HG03378 (cell line): ENCODE measurements around the gene DDI2.

Experiments used
- ATAC-seq: cut with Tn5 transposase; IDR thresholded peaks from one replicate; pipeline ENCODE4 v1.9.1; 2021; ENCODE audit warnings: mild to moderate bottlenecking, moderate library complexity; ENCODE audit not compliant: unreplicated experiment

Gene DDI2

DNA sequence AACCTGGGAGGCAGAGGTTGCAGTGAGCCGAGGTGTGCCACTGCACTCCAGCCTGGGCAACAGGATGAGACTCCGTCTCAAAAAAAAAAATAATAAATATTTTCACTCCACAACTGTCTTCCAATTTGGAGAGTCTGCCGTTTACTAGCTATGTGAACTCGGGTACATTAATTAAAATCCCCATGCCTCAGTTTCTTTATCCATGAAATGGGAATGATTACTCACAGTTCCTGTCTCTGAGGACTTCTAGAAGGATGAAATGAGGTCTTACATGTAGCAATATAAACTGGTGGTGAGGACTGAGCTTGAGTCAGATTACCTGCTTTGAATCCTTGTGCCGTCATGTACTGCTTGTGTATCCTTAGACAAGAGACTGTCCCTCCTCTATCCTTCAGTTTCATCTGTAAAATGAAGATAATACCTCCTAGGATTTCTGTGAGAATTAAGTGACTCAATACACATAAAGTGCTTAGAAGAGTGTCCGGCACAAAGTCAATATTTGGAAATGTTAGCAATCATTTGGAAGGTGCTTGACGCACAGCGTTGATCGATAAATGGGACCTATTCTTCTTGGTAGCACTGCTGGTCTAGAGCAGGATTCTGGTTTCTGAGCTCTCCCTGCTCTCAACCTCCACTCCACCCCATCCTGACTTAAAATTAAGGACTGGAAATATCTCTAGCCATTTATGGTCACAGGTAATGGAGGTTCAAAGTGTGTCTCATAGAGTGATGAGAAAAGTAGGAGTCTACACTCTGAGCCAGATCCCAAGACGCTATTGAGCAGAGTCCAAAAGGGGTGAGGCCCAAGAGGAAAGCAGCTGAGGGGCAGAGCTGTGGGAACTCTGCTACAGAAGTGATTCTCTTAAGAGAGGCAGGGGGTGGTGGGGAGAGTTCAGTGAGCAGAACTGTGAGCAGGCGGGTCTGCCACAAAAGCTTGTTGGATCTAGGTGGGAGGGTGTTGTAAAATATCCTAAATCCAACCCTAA is 11.6 kb upstream of the DDI2 start:
- no peak for ATAC-seq

DNA sequence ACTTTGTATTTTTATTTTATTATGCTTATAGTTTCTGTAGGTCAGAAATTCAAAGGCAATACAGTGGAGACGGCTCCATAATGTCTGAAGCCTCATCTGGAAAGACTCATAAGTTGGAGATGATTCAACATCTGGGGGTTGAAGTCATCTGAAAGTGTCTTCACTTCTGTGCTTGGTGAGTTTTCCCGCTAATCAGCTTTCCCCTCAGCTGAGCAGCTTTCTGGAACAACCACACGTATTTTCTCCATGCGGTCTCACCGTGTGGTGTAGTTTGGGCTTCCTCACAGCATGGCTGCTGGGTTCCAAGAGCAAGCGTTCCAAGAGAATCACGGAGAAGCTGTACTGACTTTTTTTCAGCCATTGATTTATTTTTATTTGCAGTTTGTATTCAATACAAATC is 7.6 kb upstream of the DDI2 start:
- ATAC-seq, result no peak

DNA sequence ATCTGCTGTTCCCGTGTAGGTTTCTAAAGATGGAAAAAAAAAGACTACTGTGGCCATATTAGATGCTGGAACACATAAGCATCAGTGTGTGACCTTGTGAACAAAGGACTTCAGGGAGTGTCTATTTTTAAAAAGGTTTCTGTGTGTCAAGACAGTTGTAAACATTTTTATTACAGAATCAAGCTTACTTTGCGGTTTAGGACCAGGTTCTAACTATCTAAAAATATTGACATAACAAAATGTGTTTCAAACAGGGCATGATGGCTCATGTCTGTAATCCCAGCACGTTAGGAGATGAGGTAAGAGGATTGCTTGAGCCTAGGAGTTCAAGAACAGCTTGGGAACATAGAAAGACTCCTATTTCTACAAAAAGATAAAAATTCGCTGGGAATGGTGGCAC is 7.1 kb upstream of the DDI2 start:
- ATAC-seq, result no peak

DNA sequence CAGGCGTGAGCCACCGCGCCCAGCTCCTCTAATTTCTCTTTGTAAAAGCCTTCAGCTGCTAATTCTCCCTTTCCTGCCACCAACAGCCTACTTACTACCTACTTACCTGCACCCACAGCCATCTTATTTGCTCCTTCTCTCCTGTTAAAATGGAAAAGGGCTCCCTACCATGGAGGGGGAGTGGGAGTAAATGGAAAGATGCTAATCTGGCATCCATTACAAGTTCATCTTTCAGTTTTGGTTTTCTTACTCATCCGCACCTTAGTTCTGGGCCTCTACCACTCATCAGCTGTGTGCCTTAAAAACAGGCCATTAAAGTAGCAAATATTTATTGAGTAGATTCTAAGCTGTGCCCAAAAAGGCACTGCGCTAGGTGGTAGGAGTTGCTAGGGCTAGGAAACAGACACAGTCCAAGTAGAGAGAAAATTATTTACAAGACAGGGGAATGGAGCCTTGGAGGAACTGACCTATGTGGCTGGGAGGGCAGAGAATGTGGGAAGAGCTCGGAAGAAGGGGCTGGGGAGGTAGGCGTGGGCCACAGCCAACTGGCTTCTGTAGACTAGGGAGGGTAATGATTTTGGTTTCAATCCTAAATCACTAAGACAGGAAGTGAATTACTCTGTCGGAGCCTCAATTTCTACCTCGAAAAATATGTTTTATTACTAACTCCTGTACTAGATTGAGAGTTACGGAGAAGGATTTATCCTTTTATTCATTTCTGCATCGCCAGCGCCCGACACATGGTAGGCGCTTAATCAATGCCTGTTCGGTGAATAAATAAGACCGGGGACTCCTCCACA is 685 bp upstream of the DDI2 start:
- peak; percentile 10 for ATAC-seq

DNA sequence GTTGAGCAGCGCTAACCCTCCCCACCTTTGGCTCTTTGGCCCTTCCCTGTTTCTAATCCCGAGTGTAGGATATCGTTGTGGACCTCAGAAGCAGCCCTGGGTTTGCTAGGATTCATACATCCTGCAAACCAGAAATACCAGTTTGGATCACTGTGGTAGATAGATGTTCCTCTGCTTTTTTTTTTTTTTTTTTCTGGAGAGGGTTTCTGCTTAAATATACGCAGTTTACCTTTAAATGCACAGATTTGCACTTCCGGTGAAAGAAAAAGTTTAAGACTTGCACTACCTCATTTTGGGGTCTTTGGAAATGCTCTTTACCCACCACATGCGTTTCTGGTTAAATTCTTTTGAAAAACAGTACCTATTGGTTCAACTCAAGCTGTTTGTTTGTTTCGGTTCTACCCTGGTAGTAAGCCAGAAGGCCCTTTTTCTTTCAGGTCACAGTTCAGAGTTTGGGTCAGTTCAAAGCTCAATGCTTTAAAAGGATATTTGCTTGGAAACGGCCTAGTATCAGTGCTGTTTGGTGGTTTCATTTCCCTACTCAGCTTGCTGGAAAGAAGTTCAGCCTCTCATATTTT is 908 bp downstream of the DDI2 start:
- peak; percentile 27 for ATAC-seq

DNA sequence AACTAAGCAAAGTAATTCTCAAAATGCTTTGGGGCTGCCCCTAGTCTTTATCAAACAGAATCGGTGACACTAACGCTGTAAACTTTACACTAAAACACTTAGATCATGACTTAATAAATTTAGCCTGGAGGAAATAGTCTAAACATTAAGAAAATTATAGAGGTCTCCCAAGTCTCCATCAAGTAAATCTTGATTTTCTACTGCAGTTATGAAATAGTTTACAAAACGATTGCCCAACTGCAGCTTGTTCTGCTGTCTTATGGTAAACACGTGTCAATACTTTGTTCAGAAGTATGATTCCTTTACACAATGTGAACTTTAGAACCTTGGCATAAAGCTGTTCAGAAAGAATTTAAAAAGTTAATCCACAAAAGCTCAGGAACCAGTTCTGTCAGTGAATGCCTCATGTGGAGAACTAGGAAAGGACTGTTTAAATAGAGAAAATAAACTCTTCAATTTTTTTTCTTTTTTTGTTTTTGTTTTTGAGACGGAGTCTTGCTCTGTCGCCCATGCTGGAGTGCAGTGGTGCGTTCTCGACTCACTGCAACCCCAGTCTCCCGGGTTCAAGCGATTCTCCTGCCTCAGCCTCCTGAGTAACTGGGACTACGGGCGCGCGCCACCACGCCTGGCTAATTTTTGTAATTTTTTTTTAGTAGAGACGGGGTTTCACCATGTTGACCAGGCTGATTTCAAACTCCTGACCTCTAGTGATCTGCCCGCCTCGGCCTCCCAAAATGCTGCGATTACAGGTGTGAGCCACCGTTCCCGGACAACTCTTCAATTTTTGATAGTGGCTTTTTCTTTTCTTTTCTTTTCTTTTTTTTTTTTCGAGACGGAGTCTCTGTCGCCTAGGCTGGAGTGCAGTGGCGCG is 1.6 kb downstream of the DDI2 start:
- no peak for ATAC-seq

DNA sequence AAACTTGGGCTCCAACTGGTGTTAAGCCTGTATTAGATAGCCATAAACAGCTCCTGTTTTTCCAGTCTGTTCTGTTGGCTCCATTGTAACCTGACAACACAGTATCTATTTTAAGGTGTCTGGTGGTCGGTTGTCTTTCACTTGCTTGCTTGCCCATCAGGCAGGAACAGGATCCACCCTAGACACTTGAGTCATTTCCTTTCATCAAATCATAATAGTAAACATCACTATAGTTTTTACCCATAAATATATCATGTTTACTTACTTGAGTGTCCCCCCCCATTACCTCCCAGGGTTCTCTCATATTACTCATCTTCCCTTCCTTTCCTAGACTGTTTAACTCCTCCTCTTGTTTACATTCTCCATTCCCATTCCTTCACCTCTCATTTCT is 2.9 kb downstream of the DDI2 start:
- ATAC-seq, result no peak

DNA sequence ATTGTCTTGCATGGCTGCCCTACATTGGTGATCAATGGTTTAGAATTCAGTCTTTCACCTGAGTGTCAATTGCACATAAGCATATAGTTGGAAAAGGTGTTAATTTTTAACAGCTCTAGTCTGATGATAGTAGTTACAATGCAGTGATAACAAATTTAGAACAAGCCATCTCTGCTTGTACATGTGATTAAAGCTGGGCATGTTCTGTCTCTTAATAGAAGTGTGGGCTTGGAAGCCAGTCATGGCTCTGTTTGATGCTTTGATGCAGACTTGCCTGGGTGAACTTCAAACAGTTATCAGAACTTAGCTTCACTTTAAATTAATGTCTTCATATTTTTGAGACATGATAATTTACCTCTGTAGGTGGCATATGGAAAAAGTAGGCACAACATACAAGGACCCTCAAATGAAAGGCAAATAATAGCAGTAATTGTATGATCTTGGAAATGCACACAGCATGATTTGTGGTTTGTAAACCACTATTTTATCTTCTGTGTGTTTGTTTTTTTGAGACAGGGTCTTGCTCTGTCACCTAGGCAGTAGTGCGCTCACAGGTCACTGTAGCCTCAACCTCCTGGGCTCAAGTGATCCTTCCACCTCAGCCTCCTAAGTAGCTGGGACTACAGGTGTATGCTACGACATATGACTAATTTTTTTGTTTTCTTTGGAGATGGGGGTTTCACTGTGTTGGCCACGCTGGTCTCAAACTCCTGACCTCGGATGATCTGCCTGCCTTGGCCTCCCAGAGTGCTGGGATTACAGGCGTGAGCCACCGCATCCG is 3.8 kb downstream of the DDI2 start:
- no peak for ATAC-seq

DNA sequence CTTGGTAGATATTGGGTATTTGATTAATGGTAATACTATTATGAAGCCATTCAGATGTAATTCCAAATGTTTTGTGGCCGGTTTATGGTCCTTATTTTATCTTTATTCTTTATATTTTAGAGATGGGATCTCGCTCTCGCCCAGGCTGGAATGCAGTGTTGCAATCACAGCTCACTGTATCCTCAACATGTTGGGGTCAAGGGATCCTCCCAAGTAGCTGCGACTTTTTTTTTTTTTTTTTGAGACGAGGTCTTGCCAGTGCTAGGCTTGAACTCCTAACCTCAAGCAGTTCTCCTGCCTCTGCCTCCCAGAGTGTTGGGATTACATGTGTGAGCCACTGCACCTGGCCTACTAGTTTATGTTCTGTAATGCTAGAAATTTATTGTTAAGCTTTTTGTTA is 4.7 kb downstream of the DDI2 start:
- ATAC-seq, result no peak

DNA sequence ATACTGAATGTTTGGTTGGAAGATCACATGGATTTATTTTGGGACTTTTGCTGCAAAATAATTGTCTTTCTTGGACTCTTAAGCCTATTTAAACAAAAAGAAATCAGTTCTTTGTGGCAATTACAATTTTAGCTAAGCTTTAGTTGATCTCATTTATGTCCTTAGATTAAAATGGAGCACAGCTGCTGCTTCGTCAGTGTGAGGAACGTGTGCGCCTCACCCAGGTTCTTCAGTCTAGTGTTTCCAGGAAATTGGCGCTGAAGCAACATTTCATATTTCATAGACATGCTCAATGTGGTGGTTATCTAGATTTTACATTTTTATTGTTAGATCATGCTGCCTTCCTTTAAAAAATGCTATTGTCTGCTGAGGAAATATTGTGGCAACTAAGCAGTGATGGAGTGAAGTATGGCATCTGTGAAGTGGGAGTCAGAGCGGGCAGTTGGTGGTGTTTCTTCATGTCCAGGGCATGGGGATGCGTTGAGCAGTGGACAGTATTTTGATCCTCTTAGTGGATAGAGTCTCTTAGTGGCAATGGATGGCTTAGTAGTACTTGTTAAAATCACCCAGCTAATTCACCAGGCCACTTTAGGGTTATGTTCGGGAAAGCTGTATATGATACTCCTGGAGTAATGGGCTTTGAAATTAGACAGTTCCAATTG is 5.6 kb downstream of the DDI2 start:
- no peak for ATAC-seq

DNA sequence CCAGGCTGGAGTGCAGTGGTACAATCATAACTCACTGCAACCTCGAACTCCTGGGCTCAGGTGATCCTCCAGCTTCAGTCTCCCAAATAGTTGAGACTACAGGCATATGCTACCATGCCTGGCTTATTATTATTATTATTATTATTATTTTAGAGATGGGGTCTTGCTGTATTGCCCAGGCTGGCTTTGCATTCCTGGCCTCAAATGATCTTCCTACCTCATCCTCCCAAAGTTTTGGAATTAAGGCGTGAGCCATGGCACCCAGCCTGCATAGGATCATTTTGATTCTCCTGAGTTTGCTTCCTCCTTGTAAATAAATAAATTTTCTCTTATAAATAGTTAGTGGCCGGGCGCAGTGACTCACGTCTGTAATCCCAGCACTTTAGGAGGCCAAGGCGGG is 6.2 kb downstream of the DDI2 start:
- no peak for ATAC-seq

DNA sequence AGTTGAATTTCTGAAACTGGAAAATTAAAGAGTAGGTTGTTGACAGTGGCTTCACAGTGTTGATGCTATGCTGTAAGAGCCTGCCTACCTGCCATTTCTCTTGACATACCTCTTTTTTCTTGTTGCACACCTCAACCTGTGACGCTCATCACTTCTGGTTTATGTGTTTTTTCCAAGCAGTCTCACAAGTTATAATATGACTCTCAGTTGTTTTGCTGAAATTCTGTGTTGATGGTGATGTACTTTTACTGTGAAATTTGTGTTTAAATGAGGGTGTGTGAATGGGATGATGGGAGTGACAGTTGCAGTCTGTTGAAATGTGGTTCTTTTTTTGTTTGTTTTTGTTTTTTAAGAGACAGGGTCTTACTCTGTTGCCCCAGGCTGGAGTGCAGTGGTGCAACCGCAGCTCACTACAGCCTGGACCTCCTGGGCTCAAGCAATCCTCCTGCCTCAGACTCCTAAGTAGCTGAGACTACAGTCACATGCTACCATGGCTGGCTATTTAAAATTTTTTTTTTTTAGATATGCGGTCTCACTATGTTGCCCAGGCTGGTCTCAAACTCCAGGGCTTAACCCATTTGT is 7.0 kb downstream of the DDI2 start:
- no peak for ATAC-seq

DNA sequence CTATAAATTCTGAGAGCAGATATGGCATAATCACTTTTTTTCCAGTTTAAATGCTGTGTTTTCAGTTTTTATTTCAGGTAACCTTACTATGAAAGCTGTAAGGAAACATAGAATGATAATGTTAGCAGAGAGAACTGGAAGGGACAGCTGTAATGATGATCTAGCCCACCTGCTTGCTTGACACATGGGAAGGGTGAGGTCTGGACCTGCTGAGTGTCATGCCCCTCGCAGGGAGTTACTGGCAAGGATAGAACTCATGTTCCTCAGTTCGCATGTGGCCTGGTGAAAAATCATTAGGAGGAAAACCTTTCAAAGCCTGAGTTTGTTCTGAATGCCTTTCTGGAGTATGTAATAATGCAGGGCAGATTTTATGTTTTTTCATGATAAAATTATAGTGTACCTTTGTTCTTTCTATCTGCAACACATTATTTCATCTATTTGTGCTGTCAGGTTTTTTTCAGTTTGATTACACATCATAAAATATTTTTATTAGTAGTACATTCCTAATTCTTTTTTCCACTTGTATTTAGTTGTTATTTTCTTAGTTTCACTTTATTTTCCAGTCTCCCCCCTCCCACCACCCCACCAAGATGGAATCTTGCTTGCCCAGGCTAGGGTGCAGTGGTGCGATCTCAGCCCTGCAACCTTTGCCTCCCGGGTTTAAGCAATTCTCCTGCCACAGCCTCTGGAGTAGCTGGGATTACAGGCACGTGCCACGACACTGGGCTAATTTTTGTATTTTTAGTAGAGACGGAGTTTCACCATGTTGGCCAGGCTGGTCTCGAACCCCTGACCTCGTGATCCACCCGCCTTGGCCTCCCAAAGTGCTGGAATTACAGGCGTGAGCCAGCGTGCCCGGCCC is 8.0 kb downstream of the DDI2 start:
- no peak for ATAC-seq

DNA sequence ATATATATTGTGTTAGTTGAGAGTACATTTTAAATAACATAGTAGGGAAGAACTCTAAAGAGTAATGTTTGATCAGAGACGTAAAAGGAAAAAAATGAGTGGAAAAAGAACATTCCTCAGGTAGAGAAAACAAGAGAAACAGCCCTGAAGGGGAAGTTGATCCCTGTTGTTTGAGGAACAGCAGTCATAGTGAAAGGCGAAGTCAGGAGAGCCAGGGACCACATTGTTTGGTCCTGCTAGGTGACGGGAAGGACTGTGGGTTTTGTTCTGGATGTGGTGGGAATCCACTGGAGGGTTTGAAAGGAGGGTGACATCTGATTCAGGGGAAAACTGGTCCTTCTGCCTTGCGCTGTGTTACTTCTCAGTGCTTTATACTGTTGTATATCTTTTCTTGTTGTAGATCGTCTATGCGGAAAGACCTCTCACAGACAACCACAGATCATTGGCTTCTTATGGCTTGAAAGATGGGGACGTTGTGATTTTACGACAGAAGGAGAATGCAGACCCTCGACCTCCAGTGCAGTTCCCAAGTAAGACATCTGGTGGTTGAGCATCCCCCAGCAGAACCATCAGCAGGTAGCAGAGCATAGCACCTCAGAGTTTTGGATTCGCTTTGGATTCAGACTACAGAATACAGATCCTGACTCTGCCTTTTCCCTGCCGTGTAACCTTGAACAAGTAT is 9.2 kb downstream of the DDI2 start:
- ATAC-seq, result no peak

DNA sequence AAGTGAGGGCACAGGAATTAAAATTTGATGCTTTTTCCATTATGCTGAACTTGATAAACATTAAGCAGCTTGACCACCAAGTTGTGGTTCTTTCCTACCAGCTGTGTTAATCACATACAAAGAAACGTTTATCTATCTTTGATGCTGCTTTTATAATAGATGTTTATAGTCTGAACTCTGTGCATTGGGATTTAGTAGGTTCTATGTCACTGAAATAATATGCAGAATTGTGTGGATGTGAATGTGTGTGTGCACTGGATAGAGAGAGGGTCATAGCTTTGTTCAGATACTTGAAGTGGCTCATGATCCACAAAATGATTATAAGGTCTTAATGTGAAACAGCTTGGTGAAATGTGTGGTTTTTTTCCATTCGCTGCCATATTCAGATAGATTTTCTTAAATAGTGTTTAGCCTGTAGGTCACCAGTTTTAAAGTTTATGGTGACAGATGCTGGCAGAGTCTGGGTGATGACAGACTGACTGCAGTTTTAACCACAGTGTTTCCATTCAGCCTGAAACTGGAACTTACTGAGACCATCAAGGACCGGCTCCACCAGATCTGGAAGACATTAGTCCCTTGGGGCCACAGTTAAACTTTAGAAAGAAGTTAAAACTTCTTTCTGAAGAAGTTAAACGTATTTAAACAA is 10.2 kb downstream of the DDI2 start:
- ATAC-seq, result peak; percentile 72

DNA sequence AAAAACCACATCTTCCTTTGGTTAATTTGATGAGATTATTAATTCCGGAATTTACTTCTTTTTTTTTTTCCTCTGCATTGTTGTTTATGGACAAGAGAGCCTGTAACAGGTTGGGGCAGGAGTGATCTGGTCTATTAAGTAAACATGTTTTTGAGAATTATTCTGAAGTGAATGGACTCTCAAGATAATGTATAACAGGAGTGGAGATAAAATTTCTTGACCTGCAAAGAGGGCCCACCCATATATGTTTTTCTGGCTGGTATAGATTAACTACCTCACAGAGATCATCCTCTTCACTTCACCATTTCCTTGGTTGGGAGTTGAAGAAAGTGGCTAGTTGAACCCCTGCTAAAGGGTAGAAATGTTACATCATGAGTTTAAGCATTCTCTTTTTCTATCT is 10.7 kb downstream of the DDI2 start:
- peak; percentile 26 for ATAC-seq
